Transverse colon (tissue), 4 donors: Measurements from ENCODE around the gene SH3BGR. TPM values are rescaled to one million over a fixed set of nuclear protein-coding genes. Genes with fewer than 3 reads are reported as not detected.

Experiments
- DNase-seq: peaks from one replicate; pipeline ENCODE4 v3.0.0-alpha.2; 2019
- H3K27ac ChIP-seq, 4 donors: fragments of 200-600 bp; sonication (generic); 2 replicates each; pipeline ENCODE4 v1.5.1; 2016 to 2018; ENCODE audit warnings: inconsistent platforms in 4 of 4
- H3K27me3 ChIP-seq: fragments of 200-600 bp; sonication (generic); 2 replicates; pipeline ENCODE4 v1.5.1; 2017; ENCODE audit warnings: inconsistent platforms
- H3K36me3 ChIP-seq, 4 donors: fragments of 200-600 bp; sonication (generic); 2 replicates each; pipeline ENCODE4 v1.5.1; 2017 to 2019; ENCODE audit warnings: inconsistent platforms in 4 of 4
- H3K4me1 ChIP-seq, 4 donors: fragments of 200-600 bp; sonication (generic); 2 replicates each; pipeline ENCODE4 v1.5.1; 2017 to 2020; ENCODE audit warnings: inconsistent platforms in 4 of 4
- H3K4me3 ChIP-seq, 4 donors: fragments of 200-600 bp; sonication (generic); 1 replicate in 1 of 4; 2 replicates in 3 of 4; pipeline versions ENCODE4 v1.5.1 to v1.6.1; 2017 to 2019; ENCODE audit warnings: inconsistent platforms in 4 of 4
- H3K9me3 ChIP-seq, 2 donors: fragments of 200-600 bp; sonication (generic); 2 replicates each; pipeline ENCODE4 v1.5.1; 2017 to 2019; ENCODE audit warnings: inconsistent platforms in 2 of 2
- EP300 ChIP-seq: sonication (generic); formaldehyde crosslinking; IDR thresholded peaks from one replicate; pipeline ENCODE4 v1.6.1; 2017; ENCODE audit warnings: antibody characterized with exemption, low read depth
- POLR2A ChIP-seq: fragments of 450-650 bp; IDR thresholded peaks from one replicate; pipeline ENCODE4 v1.6.1; 2016; ENCODE audit warnings: antibody characterized with exemption, mild to moderate bottlenecking, moderate library complexity
- POLR2AphosphoS5 ChIP-seq, 3 donors: sonication (generic); formaldehyde crosslinking; IDR thresholded peaks; one replicate each; pipeline ENCODE4 v1.6.1; 2016; ENCODE audit warnings: antibody characterized with exemption in 3 of 3
- WGBS, 2 donors: methylation state at CpG; one replicate each; pipeline ENCODE4 v1.1.5; 2018; ENCODE audit warnings: low coverage in 1 of 2; 5-methylcytosine and 5-hydroxymethylcytosine counted together
- in situ Hi-C, 4 donors: fragments of 200-750 bp; cut with MboI; loops; one replicate each; pipeline versions ENCODE4 v1.15.0 to v1.15.1; 2017; ENCODE audit warnings: low sequenced_read_pairs in 3 of 4, low pct_ligation_motif_present in 1 of 4, low pct_unique_long_range_greater_than_20kb in 1 of 4
- intact Hi-C: fragments of 100-400 bp; cut with DNase I; formaldehyde crosslinking; loops from one replicate; pipeline ENCODE4 v1.15.1; 2023; ENCODE audit warnings: low total_unique reads
- total RNA-seq, 4 donors: library from RNA; depleted of rRNA; stranded (reverse); fragments of >200 nt; gene quantifications; one replicate each; pipeline ENCODE4 v1.1.0, GENCODE V29; 2016
- TF ChIP-seq, protein P1 (sequence below), 5 experiments: fragments of 200-600 bp in 3 of 5; fragments of 450-650 bp in 2 of 5; sonication (generic) in 3 of 5; IDR thresholded peaks; 1 replicate in 2 of 5; 2 replicates in 3 of 5; pipeline ENCODE4 v1.5.1; 2016 to 2017; ENCODE audit warnings: antibody characterized with exemption in 5 of 5, inconsistent platforms in 3 of 5, mild to moderate bottlenecking in 2 of 5, moderate library complexity in 1 of 5

SH3BGR gene
- total RNA-seq, 4 donors from 2014 or later = 3.7 to 15.7 (median 7.9) TPM

GRCh38 chr21:39471598-39471997 lies 19.8 kb downstream of the SH3BGR start:
- Histone ChIP-seq H3K4me3 (no peak overlapping the region), H3K27ac (no peak overlapping the region), H3K9me3 (no peaks in the 10 kb centered on the region), H3K27me3 (no peaks in the 10 kb centered on the region), H3K4me1 (no peaks in the 10 kb centered on the region), H3K36me3 (no peaks in the 10 kb centered on the region)
- intact Hi-C loops (no loop called here), in situ Hi-C loops (no loop called here)
- WGBS, 2 donors = 91 to 96% methylated on average over 3 of the region's 3 CpGs
- DNase-seq = no peak
- TF ChIP-seq EP300 (no peak), POLR2AphosphoS5 (IDR thresholded peaks at IDR 0.05) (no peak), POLR2A (no peak)

GRCh38 chr21:39472786-39473185 lies 21.0 kb downstream of the SH3BGR start:
- no peak for DNase-seq
- TF ChIP-seq EP300 = no peak
- TF ChIP-seq POLR2A = no peak
- TF ChIP-seq, protein P1, sequence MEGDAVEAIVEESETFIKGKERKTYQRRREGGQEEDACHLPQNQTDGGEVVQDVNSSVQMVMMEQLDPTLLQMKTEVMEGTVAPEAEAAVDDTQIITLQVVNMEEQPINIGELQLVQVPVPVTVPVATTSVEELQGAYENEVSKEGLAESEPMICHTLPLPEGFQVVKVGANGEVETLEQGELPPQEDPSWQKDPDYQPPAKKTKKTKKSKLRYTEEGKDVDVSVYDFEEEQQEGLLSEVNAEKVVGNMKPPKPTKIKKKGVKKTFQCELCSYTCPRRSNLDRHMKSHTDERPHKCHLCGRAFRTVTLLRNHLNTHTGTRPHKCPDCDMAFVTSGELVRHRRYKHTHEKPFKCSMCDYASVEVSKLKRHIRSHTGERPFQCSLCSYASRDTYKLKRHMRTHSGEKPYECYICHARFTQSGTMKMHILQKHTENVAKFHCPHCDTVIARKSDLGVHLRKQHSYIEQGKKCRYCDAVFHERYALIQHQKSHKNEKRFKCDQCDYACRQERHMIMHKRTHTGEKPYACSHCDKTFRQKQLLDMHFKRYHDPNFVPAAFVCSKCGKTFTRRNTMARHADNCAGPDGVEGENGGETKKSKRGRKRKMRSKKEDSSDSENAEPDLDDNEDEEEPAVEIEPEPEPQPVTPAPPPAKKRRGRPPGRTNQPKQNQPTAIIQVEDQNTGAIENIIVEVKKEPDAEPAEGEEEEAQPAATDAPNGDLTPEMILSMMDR (IDR thresholded peaks at IDR 0.05) = no peak
- TF ChIP-seq POLR2AphosphoS5 (IDR thresholded peaks at IDR 0.05) = no peak
- 81 to 87% methylated on average over 4 of the region's 4 CpGs for WGBS, 2 donors
- H3K4me3 ChIP-seq = no peak overlapping the region
- H3K4me1 ChIP-seq = no peaks in the 10 kb centered on the region
- H3K9me3 ChIP-seq = no peaks in the 10 kb centered on the region
- intact Hi-C loops = no loop called here
- no peak overlapping the region for H3K27ac ChIP-seq
- in situ Hi-C loops = no loop called here
- no peaks in the 10 kb centered on the region for H3K36me3 ChIP-seq
- H3K27me3 ChIP-seq = no peaks in the 10 kb centered on the region

- intact Hi-C loops = no loop called here
- Histone ChIP-seq H3K9me3 (no peaks in the 10 kb centered on the region), H3K4me1 (no peaks in the 10 kb centered on the region), H3K36me3 (no peaks in the 10 kb centered on the region), H3K27me3 (no peaks in the 10 kb centered on the region), H3K4me3 (no peak overlapping the region), H3K27ac (no peak overlapping the region)
- in situ Hi-C loops = no loop called here
- 72% methylated on average over 2 of the region's 2 CpGs; no CpG with 5 or more reads in 1 of the 2 donors for whole genome bisulfite sequencing, 2 donors
- no peak for DNase-seq
- TF ChIP-seq POLR2AphosphoS5 (IDR thresholded peaks at IDR 0.05) (no peak), EP300 (no peak), POLR2A (no peak)
- TF ChIP-seq, protein P1 (IDR thresholded peaks at IDR 0.05) = no peak
Observed at GRCh38 chr21:39474611-39475010, 22.8 kb downstream of the SH3BGR start.

DNA sequence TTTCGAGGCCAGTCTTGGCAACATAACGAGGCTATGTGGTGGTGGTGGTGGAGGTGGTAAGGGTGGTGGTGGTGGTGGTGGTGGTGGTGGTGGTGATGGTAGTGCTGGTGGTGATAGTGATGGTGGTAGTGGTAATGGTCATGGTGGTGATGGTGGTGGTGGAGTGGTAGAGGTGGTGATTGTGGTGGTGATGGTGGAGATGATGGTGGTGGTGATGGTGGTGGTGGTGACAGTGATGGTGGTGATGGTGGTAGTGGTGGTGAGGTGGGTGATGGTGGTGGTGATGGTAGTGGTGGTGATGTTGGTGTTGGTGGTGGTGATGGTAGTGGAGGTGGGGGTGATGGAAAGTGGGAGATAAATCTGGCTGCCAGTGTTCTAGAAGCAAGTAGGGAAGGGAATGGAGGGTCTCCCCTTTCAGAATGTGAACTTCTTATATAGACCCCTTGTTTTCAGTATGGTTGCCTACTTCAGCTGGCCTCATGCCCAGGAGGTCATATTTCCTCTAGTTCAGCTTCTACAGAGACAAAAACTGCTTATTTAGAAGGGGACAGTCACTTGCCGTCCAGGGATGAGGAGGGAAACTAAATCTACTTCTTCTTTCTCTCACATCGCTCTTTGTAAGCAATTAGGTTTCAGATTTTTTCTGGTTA lies 27.5 kb downstream of the SH3BGR start:
- WGBS, 2 donors = 77 to 78% methylated on average over 4 of the region's 4 CpGs
- H3K4me3 ChIP-seq = no peak overlapping the region
- TF ChIP-seq, protein P1 (IDR thresholded peaks at IDR 0.05) = no peak
- TF ChIP-seq POLR2A (no peak), EP300 (no peak), POLR2AphosphoS5 (IDR thresholded peaks at IDR 0.05) (no peak)
- in situ Hi-C loops (no loop called here), intact Hi-C loops (no loop called here)
- no peak for DNase-seq
- H3K27ac ChIP-seq = no peak overlapping the region
- no peaks in the 10 kb centered on the region for H3K9me3 ChIP-seq
- H3K4me1 ChIP-seq = no peaks in the 10 kb centered on the region
- H3K36me3 ChIP-seq = no peaks in the 10 kb centered on the region
- no peaks in the 10 kb centered on the region for H3K27me3 ChIP-seq

- Histone ChIP-seq H3K9me3 (no peaks in the 10 kb centered on the region), H3K4me3 (no peak overlapping the region), H3K4me1 (no peaks in the 10 kb centered on the region), H3K36me3 (no peaks in the 10 kb centered on the region), H3K27ac (no peak overlapping the region), H3K27me3 (no peaks in the 10 kb centered on the region)
- intact Hi-C loops = no loop called here
- DNase-seq = no peak
- in situ Hi-C loops = no loop called here
- 38 to 46% methylated on average over 2 of the region's 2 CpGs for WGBS, 2 donors
- TF ChIP-seq POLR2AphosphoS5 (IDR thresholded peaks at IDR 0.05) (no peak), POLR2A (no peak)
Observed at GRCh38 chr21:39479814-39480182, 28.0 kb downstream of the SH3BGR start.
